CD4-positive, alpha-beta T cell (primary cell): ENCODE data around the gene RDH8. TPM values are rescaled to one million over a fixed set of nuclear protein-coding genes. Genes with fewer than 3 reads are reported as not detected.

Experiments
- ATAC-seq: fragments of 200-7000 bp; cut with Tn5 transposase; one replicate; pipeline ENCODE4 v1.10.0; 2022; ENCODE audit warnings: mild to moderate bottlenecking; ENCODE audit not compliant: poor library complexity
- CTCF ChIA-PET: fragments of 350-600 bp; sonication (Branson Sonifier 250); formaldehyde crosslinking; loops from one replicate; lab custom pipeline; 2021; ENCODE audit warnings: antibody characterized with exemption, inconsistent platforms; lab: Charles Lee
- POLR2A ChIA-PET: fragments of 350-600 bp; sonication (Branson Sonifier 250); formaldehyde crosslinking; loops from one replicate; lab custom pipeline; 2021; ENCODE audit warnings: antibody characterized with exemption, inconsistent platforms; lab: Charles Lee
- DNase-seq, 14 experiments: peaks; one replicate each; pipeline ENCODE4 v3.0.0-alpha.2; 2013 to 2020; ENCODE audit warnings: mixed read lengths in 2 of 14
- H3K27ac ChIP-seq, 2 donors: one replicate each; pipeline versions ENCODE4 v1.5.1 to v1.7.0; 2013; ENCODE audit warnings: low read length in 2 of 2, low read depth in 1 of 2, mild to moderate bottlenecking in 1 of 2
- H3K27me3 ChIP-seq, 2 experiments: 1 replicate in 1 of 2; 2 replicates in 1 of 2; pipeline versions ENCODE4 v1.6.1 to v1.7.0; 2013; ENCODE audit warnings: low read length in 2 of 2, control low read depth in 1 of 2, mild to moderate bottlenecking in 1 of 2, moderate library complexity in 1 of 2; ENCODE audit not compliant: insufficient read depth in 2 of 2, control insufficient read depth in 1 of 2
- H3K36me3 ChIP-seq: one replicate; pipeline ENCODE4 v1.6.1; 2013; ENCODE audit warnings: low read length, control low read depth; ENCODE audit not compliant: insufficient read depth
- H3K4me1 ChIP-seq: one replicate; pipeline ENCODE4 v1.6.1; 2013; ENCODE audit warnings: low read length, control low read depth; ENCODE audit not compliant: insufficient read depth
- H3K4me3 ChIP-seq: one replicate; pipeline ENCODE4 v1.5.1; 2013; ENCODE audit warnings: mild to moderate bottlenecking, low read length, moderate library complexity
- H3K9me3 ChIP-seq, 2 experiments: 1 replicate in 1 of 2; 2 replicates in 1 of 2; pipeline versions ENCODE4 v1.6.1 to v1.7.0; 2013; ENCODE audit warnings: low read length in 2 of 2, mild to moderate bottlenecking in 2 of 2, control low read depth in 1 of 2, moderate library complexity in 1 of 2; ENCODE audit not compliant: control insufficient read depth in 1 of 2, insufficient read depth in 1 of 2
- H3K27ac Mint-ChIP-seq: one replicate; pipeline ENCODE4 v1.8.0; 2020; ENCODE audit warnings: mixed read lengths
- H3K27me3 Mint-ChIP-seq: one replicate; pipeline ENCODE4 v1.8.0; 2021; ENCODE audit warnings: mixed read lengths
- H3K36me3 Mint-ChIP-seq: one replicate; pipeline ENCODE4 v1.8.0; 2021; ENCODE audit warnings: low read depth, mixed read lengths
- H3K4me1 Mint-ChIP-seq: one replicate; pipeline ENCODE4 v1.8.0; 2021; ENCODE audit warnings: low read depth, mixed read lengths
- H3K4me3 Mint-ChIP-seq: one replicate; pipeline ENCODE4 v1.8.0; 2020; ENCODE audit warnings: mild to moderate bottlenecking, mixed read lengths
- H3K9me3 Mint-ChIP-seq: one replicate; pipeline ENCODE4 v1.8.0; 2020; ENCODE audit warnings: mixed read lengths
- intact Hi-C, 2 experiments: fragments of 100-400 bp; cut with DNase I in 1 of 2; cut with micrococcal nuclease in 1 of 2; formaldehyde crosslinking; loops; one replicate each; pipeline versions ENCODE4 v1.15.1 to v1.9.0; 2023 to 2025; cut with DNase I, micrococcal nuclease
- microRNA-seq: library from miRNA; unstranded; fragments of <30 nt; microRNA quantifications from one replicate; pipeline ENCODE4 v1.2.0, GENCODE V29; 2021; ENCODE audit warnings: borderline microRNAs expressed, borderline replicate concordance
- total RNA-seq, 174 experiments: library from RNA in 2 of 174; stranded (reverse) in 2 of 174; gene quantifications; one replicate each; pipeline ENCODE4 v1.2.3 and lab custom pipeline; 2021 to 2026
- TF ChIP-seq, protein P1 (sequence below): fragments of 200-600 bp; IDR thresholded peaks from one replicate; pipeline ENCODE4 v1.8.0; 2022; ENCODE audit warnings: antibody characterized with exemption, mild to moderate bottlenecking

RDH8 gene
- total RNA-seq, 2 experiments from 2014 or later: not detected

DNA sequence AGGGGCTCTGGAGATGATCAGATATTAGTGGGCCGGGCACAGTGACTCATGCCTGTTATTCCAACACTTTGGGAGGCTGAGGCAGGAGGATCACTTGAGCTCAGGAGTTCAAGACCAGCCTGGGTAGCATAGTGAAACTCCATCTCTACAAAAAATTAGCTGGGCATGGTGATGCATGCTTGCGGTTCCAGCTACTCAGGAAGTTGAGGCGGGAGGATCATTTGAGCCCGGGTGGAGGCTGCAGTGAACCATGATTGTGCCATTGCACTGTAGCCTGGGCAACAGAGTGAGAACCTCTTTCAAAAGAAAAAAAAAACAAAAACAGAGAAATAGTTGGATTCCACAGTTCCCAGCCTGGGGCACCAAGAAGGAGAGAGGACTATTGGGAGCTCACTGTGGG lies 54.9 kb downstream of the RDH8 start:
- Mint-ChIP-seq H3K4me1 (peaks cover 10% of the 10 kb centered on the region), H3K4me3 (no peak overlapping the region)
- TF ChIP-seq, protein P1, sequence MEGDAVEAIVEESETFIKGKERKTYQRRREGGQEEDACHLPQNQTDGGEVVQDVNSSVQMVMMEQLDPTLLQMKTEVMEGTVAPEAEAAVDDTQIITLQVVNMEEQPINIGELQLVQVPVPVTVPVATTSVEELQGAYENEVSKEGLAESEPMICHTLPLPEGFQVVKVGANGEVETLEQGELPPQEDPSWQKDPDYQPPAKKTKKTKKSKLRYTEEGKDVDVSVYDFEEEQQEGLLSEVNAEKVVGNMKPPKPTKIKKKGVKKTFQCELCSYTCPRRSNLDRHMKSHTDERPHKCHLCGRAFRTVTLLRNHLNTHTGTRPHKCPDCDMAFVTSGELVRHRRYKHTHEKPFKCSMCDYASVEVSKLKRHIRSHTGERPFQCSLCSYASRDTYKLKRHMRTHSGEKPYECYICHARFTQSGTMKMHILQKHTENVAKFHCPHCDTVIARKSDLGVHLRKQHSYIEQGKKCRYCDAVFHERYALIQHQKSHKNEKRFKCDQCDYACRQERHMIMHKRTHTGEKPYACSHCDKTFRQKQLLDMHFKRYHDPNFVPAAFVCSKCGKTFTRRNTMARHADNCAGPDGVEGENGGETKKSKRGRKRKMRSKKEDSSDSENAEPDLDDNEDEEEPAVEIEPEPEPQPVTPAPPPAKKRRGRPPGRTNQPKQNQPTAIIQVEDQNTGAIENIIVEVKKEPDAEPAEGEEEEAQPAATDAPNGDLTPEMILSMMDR: no peak

DNA sequence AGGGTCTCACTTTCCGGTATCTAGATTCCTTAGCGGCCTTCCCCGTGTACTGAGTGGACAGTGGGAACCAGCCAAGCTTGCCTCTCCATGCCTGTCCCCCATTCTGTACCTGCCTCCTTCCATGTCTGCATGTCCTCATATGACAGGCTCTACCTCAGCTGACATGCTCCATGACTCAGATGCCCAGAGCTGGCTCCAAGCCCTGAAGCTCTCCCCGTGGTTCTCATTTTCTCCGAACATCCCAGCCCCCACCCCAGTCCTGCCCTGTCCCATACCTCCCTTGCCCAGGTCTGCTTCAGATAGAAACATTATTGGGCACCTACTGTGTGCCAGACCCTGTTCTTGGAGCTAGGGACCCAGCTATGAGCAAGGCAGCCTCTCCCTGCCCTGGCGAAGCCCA lies 55.8 kb downstream of the RDH8 start:
- Histone ChIP-seq H3K27me3 (no peaks in the 10 kb centered on the region), H3K4me1 (peaks cover 7% of the 10 kb centered on the region), H3K9me3 (peaks cover 8 to 13% of the 10 kb centered on the region in 2 experiments), H3K27ac (no peak overlapping the region), H3K4me3 (no peak overlapping the region), H3K36me3 (no peaks in the 10 kb centered on the region)
- H3K36me3 Mint-ChIP-seq: no peaks in the 10 kb centered on the region
- TF ChIP-seq, protein P1: no peak
- peaks cover 5% of the 10 kb centered on the region for H3K27me3 Mint-ChIP-seq
- ATAC-seq: no peak
- ChIA-PET CTCF (no interaction called here), POLR2A (no interaction called here)
- H3K4me3 Mint-ChIP-seq: no peak overlapping the region
- H3K4me1 Mint-ChIP-seq: peaks cover 10% of the 10 kb centered on the region
- H3K27ac Mint-ChIP-seq: no peak overlapping the region
- intact Hi-C loops: no loop called here
- no peak for DNase-seq
- H3K9me3 Mint-ChIP-seq: no peaks in the 10 kb centered on the region

More for the DNA sequence above, 54.9 kb downstream of the RDH8 start:
- Histone ChIP-seq H3K4me1 (peaks cover 7% of the 10 kb centered on the region), H3K27me3 (no peaks in the 10 kb centered on the region), H3K9me3 (peaks cover 0 to 4% of the 10 kb centered on the region in 2 experiments), H3K36me3 (no peaks in the 10 kb centered on the region), H3K27ac (no peak overlapping the region), H3K4me3 (no peak overlapping the region)
- peak in 1 of 14 experiments; percentile 18 for DNase-seq
- POLR2A ChIA-PET: no interaction called here
- Mint-ChIP-seq H3K27ac (no peak overlapping the region), H3K27me3 (peaks cover 11% of the 10 kb centered on the region), H3K36me3 (no peaks in the 10 kb centered on the region), H3K9me3 (no peaks in the 10 kb centered on the region)
- CTCF ChIA-PET: no interaction called here
- ATAC-seq: no peak
- intact Hi-C loops: no loop called here

DNA sequence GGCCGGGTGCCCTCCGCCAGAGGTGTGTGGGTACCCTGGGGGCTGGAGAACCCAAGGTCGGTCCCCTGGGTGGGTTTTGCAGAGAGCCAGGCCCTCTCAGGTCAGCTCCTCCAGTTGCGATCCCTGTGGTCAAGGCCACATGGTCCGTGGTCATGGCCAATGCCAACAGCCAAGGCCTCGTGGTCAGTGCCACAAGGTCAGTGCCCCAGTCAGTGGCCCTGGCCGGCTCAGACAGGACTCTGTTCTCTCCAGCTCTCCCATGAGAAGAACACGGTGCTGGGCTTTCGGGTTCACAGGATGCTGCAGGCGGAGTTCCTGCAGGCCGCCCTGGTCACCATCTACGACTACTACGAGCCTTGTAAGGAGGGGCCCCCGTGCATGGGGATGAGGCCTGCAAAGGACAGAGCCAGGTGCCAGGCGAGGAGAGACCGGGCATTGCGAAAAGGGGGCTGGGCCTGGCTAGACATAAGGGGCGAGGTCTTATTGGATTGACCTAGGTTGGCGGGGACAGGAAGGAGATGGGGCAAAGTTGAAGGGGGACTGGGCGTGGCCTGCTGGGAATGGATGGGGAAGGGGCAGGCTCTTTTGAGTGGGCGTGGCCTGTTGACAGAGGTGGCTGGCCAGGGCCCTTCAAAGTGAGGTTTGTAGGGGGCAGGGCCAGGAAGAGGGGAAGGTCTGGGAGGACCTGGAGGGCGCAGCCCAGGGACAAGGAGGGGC lies 57.6 kb downstream of the RDH8 start:
- no peaks in the 10 kb centered on the region for H3K36me3 Mint-ChIP-seq
- peaks cover 4% of the 10 kb centered on the region for H3K27me3 Mint-ChIP-seq
- Histone ChIP-seq H3K4me1 (peaks cover 7% of the 10 kb centered on the region), H3K27me3 (no peaks in the 10 kb centered on the region), H3K4me3 (no peak overlapping the region), H3K9me3 (peaks cover 11 to 15% of the 10 kb centered on the region in 2 experiments), H3K27ac (no peak overlapping the region), H3K36me3 (no peaks in the 10 kb centered on the region)
- POLR2A ChIA-PET: no interaction called here
- no peak for DNase-seq
- TF ChIP-seq, protein P1: no peak
- H3K27ac Mint-ChIP-seq: no peak overlapping the region
- intact Hi-C loops: no loop called here
- peaks cover 10% of the 10 kb centered on the region for H3K4me1 Mint-ChIP-seq
- CTCF ChIA-PET: no interaction called here
- H3K9me3 Mint-ChIP-seq: no peaks in the 10 kb centered on the region
- no peak for ATAC-seq
- H3K4me3 Mint-ChIP-seq: no peak overlapping the region

Small RNAs within 50 kb of the gene (microRNA-seq; reads per million reads assigned to microRNA genes)
- not detected for gene MIR5589

Other genes with a start within 250 kb of the RDH8 start
- 1 to 10 TPM; 7.9 to 8.5 TPM for gene ZNF846, start 244.7 kb upstream of the RDH8 start, total RNA-seq
- gene FBXL12, start 194.4 kb upstream of the RDH8 start, total RNA-seq: 10 to 100 TPM; 33.4 to 38.4 TPM
- 100 to 1,000 TPM; 163 to 165 TPM for gene UBL5, start 185.6 kb upstream of the RDH8 start, total RNA-seq
- gene PIN1, start 178.2 kb upstream of the RDH8 start, total RNA-seq: 10 to 100 TPM; 33.2 to 35.3 TPM
- 1 to 10 TPM; 4.1 to 4.8 TPM for gene OLFM2, start 77.0 kb upstream of the RDH8 start, total RNA-seq
- gene COL5A3, start 3.0 kb upstream of the RDH8 start, total RNA-seq: 1 to 10 TPM; 4.4 to 5.2 TPM
- 10 to 100 TPM; 58.5 to 61.7 TPM for gene SHFL, start 72.8 kb downstream of the RDH8 start, total RNA-seq
- under 1 TPM; 0.61 to 0.63 TPM for gene ANGPTL6, start 89.2 kb downstream of the RDH8 start, total RNA-seq
- gene PPAN, start 92.9 kb downstream of the RDH8 start, total RNA-seq: 100 to 1,000 TPM; 119 to 127 TPM
- gene P2RY11, start 98.2 kb downstream of the RDH8 start, total RNA-seq: 10 to 100 TPM; 88.5 to 93.9 TPM
- 100 to 1,000 TPM; 328 to 343 TPM for gene EIF3G, start 106.4 kb downstream of the RDH8 start, total RNA-seq
- gene DNMT1, start 181.5 kb downstream of the RDH8 start, total RNA-seq: 100 to 1,000 TPM; 159 to 160 TPM
- 10 to 100 TPM; 14.6 to 17.2 TPM for gene S1PR2, start 217.8 kb downstream of the RDH8 start, total RNA-seq
- gene MRPL4, start 238.7 kb downstream of the RDH8 start, total RNA-seq: 10 to 100 TPM; 44.6 to 47.3 TPM